Astrocyte of the cerebellum (primary cell): Measurements from ENCODE around the gene RGS7BP.

Experiments
- DNase-seq: peaks from one replicate; pipeline ENCODE4 v3.0.0-alpha.2; 2011; ENCODE audit warnings: low read depth
- H3K4me3 ChIP-seq: 2 replicates; pipeline ENCODE4 v1.5.1; 2011; ENCODE audit warnings: mild to moderate bottlenecking, low read depth, low read length, moderate library complexity
- in situ Hi-C: cut with HindIII; loops from 2 replicates; pipeline ENCODE4 v1.10.0; 2017; ENCODE audit warnings: low sequenced_read_pairs
- TF ChIP-seq, protein P1 (sequence below): IDR thresholded peaks from 2 replicates; pipeline ENCODE4 v1.5.1; 2012; ENCODE audit warnings: low read length, low read depth, moderate library complexity, mild to moderate bottlenecking; ENCODE audit errors: missing control alignments

Gene RGS7BP

DNA sequence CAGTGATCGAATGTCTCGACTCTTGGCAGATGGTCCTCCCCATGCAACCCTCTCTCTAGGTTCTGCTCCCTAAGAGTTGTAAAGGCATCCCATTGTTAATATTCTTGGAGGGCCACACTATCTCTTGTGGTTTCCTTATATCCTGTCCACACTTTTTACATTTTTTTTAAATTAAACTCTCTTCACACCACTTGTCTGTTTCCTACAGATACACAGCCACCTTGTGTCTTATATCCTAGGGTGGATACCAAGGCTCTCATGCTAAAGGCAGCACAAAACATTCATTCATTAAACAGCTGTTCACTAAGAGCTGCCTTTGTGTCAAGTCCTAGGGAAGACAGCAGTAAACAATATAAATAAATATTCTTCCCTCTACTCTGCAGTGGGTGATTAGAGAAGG lies 124.0 kb downstream of the RGS7BP start:
- in situ Hi-C loops, result no loop called here
- DNase-seq, result no peak
- H3K4me3 ChIP-seq, result no peak overlapping the region
- TF ChIP-seq, protein P1, sequence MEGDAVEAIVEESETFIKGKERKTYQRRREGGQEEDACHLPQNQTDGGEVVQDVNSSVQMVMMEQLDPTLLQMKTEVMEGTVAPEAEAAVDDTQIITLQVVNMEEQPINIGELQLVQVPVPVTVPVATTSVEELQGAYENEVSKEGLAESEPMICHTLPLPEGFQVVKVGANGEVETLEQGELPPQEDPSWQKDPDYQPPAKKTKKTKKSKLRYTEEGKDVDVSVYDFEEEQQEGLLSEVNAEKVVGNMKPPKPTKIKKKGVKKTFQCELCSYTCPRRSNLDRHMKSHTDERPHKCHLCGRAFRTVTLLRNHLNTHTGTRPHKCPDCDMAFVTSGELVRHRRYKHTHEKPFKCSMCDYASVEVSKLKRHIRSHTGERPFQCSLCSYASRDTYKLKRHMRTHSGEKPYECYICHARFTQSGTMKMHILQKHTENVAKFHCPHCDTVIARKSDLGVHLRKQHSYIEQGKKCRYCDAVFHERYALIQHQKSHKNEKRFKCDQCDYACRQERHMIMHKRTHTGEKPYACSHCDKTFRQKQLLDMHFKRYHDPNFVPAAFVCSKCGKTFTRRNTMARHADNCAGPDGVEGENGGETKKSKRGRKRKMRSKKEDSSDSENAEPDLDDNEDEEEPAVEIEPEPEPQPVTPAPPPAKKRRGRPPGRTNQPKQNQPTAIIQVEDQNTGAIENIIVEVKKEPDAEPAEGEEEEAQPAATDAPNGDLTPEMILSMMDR, result no peak

DNA sequence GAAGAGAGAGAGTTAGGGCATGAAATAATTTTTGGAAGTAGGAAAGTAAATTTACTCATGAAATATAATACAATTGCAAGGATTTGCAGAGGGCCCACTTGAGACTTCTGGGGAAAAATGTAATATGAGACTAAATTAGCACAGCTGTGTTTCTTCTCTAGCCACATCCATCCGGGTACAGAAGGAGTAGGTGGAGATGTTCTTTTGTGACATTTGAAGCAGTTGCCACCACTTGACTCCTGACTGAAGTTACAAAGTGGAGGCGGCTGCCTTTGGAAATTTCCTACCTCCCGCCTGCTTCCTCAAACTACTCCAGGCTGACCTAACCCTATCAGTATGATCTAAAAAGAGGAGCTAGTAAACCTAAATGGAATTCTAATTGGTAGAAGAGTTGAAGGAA lies 126.4 kb downstream of the RGS7BP start:
- TF ChIP-seq, protein P1, result no peak
- no peak overlapping the region for H3K4me3 ChIP-seq
- in situ Hi-C loops, result no loop called here
- no peak for DNase-seq

DNA sequence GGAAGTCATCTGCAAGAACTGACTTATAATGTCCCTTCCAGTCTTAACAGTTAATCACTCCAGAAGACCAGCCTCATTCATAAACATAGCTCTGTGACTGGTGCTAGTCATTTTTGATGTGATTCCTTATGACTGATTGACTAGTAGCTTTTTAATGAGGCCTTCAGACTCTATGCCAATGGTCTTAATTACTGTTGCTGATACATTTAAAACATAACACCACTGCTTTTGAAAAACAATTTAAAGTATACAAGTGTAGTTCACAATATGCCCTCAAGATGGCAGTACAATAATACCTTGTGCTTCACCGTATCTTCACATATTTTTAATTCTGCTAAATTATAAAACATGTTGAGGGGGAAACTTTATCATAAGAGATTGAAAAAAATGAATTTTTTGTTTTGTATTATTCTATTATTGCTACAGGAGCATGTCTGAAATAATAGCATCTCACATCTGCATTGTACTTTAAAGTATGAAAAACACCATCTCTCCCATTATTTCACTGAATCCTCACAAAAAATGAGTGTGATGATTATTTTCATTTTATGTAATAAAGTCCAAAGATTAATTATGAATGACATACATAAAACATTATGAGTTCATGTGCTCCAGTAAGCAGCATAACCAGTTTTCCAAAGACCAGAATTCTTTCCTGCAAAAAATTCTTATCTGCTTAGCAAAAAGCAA lies 129.3 kb downstream of the RGS7BP start:
- in situ Hi-C loops, result no loop called here
- TF ChIP-seq, protein P1, result peak; percentile 22
- peak; percentile 13 for DNase-seq
- H3K4me3 ChIP-seq, result no peak overlapping the region

DNA sequence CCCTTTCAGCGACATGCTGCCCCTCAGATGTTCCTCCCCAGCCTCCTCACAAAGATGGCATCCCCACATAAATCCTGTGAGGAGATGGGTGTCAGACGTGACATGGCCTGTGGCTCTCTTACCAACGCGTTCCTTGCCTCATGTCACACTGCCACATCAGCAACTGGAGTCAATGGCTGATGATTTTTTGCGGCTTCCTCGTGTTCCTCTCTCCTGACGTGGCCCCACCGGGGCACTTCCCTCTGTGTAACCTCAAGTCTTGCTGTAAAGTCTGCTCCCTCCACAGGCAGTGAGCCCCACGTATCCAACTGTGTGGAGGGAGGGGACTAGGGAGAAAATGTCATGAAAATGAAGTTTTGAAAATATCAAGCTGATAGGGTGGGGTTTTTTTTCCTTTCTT lies 131.3 kb downstream of the RGS7BP start:
- in situ Hi-C loops, result no loop called here
- DNase-seq, result no peak
- H3K4me3 ChIP-seq, result no peak overlapping the region
- TF ChIP-seq, protein P1, result no peak

DNA sequence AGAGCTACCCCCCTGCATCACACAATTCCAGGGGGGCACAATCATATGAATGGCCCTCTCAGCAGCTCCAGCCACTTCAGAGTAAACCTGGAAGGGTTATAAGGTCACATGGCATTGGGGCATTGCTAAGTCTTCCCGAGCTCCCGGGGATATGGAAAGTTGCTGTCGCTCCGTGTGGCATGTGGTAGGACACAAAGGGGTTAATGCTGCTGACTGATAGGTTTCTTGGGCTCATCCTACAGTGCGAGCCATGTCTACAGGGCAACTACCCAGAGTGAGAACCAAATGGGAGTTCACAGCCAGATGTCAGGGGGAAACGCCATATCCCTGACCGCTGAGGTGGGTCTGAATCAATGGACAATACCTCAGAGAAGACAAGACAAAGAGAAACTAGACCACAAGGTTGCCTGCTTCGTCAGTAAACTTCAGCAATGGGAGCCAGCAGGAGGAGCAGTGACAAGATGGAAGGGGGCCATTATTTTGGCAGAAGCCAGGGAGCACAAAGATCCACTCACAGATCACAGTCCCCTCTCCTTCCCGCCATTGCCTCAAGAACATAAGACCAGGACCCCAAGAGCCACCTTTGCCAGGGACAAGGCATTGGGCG lies 132.1 kb downstream of the RGS7BP start:
- in situ Hi-C loops, result no loop called here
- TF ChIP-seq, protein P1, result peak; percentile 23
- no peak overlapping the region for H3K4me3 ChIP-seq
- no peak for DNase-seq

DNA sequence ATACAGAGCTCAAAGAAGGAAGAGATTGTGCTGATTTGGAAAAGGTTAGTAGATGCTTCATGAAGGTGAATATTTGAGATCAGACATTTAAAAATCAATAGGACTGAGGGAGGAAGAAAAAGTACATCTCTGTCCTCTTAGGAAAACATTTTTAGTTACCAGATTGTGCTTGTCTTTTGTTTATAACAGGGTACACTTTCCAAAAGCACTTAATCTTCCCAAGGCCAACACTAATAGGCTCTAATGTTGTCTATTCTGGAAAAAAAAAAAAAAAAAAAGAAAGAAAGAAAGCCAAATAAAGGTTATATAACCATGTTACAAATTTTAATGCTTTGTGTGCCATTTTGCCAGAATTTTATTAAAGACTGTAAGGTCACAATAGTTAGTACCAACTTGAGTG lies 139.0 kb downstream of the RGS7BP start:
- no peak overlapping the region for H3K4me3 ChIP-seq
- TF ChIP-seq, protein P1, result no peak
- in situ Hi-C loops, result no loop called here
- no peak for DNase-seq
